ENCODE results near the gene ZNF778. TPM values are rescaled to one million over a fixed set of nuclear protein-coding genes. Genes with fewer than 3 reads are reported as not detected.

The ZNF778 gene
- total and polyA plus RNA-seq, 2 donors (not counting 1 experiment from before 2014, with no cell fraction given) = 2.2 to 13.4 TPM

DNA sequence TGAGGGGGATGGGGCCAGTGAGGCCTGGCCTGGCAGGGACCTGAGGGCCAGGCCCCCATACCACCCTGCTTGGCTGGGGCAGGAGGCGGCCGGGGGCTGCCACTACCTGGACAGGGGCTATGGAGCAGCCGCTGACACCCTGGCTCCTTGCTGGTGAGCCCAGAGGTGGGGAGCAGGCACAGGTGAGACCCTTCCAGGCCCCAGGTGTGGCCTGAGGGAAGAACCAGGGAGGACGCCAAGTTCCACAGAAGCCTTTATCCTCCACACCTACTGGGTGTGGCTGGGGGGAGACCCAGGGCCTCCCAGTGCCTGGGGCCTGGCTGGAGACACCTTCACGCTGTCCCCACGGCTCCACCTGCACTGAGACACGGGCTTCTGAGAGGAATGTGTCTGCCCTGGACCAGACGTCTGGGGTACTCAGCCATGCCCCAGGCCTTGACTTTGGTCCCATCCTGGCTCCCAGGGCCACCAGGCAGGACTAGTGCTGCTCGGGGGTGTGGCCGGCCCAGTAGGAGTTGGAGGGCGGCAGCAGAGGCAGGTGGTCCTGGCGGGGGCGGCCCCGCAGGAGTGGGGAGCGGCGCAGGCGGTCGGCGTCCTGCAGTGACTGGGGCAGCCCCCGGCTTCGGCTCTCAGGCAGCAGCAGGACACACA is 21.9 kb upstream of the ZNF778 start:
- H3K79me2 ChIP-seq (ENCODE audit: control insufficient read depth, insufficient read depth, low read length) = no peaks in the 10 kb centered on the region
- intact Hi-C loops (cut with micrococcal nuclease) = no loop called here

DNA sequence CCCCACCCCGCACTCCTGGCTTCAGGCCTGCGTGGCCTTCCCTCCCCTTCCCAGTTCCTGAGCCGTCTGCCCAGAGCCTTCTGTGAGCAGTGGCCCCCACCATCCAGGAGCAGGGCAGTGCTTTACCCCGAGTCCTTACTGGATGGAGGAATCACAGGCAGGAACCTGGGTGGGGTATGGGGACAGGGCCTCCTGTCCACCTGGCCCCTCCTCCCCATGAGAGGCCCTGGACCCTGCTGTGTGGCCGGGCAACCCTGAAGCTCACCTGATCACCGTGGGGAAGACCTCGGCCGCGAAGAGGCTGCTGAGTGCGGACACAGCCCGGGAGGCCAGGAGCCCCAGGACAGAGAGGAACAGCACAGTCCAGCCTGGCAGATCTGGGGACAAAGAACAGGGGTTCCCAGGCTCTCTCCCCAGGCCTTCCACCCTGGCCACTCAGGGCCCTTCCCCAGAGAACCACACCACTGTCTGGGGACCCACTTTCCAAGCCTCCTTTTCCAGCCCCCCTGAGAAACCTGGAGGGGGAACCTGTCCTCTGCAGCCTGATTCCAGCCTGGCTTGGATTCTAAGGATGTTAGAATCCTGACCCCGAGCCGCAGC is 20.4 kb upstream of the ZNF778 start:
- Histone ChIP-seq H3K27me3 (replicated peaks in 1 of 4; ENCODE audit: control extremely low read depth in 1 of 4, control insufficient read depth in 3 of 4, insufficient read depth in 4 of 4, low read length in 3 of 4) (peaks cover 0 to 36% (median 9%) of the 10 kb centered on the region in 4 experiments), H3K79me2 (ENCODE audit: control insufficient read depth, insufficient read depth, low read length) (no peaks in the 10 kb centered on the region), H4K20me1 (ENCODE audit: control insufficient read depth, insufficient read depth, low read length, poor library complexity, severe bottlenecking) (no peaks in the 10 kb centered on the region), H3K9ac (ENCODE audit: low read length) (no peak overlapping the region), H3K27ac (ENCODE audit: low read length in 2 of 2) (no peak overlapping the region), H3K4me2 (replicated peaks; ENCODE audit: low read depth, low read length, poor library complexity, severe bottlenecking) (no peak overlapping the region), H3K4me1 (ENCODE audit: control insufficient read depth in 2 of 2, insufficient read depth in 2 of 2, low read length in 2 of 2) (peaks cover 12 to 15% of the 10 kb centered on the region in 2 donors), H3K9me3 (ENCODE audit: control extremely low read depth in 1 of 3, control insufficient read depth in 2 of 3, insufficient read depth in 1 of 3, low read length in 2 of 3) (peaks cover 0 to 23% (median 0%) of the 10 kb centered on the region in 3 donors), H3K4me3 (ENCODE audit: control extremely low read depth in 1 of 5, extremely low read depth in 1 of 5, insufficient read depth in 1 of 5, low read depth in 2 of 5, low read length in 4 of 5) (no peak overlapping the region), H2AFZ (ENCODE audit: insufficient read depth, low read depth, low read length, poor library complexity, severe bottlenecking) (no peak overlapping the region), H3K36me3 (replicated peaks in 1 of 2; ENCODE audit: control extremely low read depth in 1 of 2, control insufficient read depth in 1 of 2, extremely low read depth in 1 of 2, insufficient read depth in 2 of 2, low read length in 1 of 2) (no peaks in the 10 kb centered on the region)
- 83% methylated on average over 12 of the region's 13 CpGs for WGBS (ENCODE audit: insufficient coverage)
- intact Hi-C loops (cut with micrococcal nuclease) = no loop called here
- ChIA-PET POLR2A (no interaction called here), CTCF (no interaction called here)
- no peak for ATAC-seq (ENCODE audit: low read depth)
- peaks cover 7% of the 10 kb centered on the region for H3K4me1 Mint-ChIP-seq
- TF ChIP-seq, protein P1, sequence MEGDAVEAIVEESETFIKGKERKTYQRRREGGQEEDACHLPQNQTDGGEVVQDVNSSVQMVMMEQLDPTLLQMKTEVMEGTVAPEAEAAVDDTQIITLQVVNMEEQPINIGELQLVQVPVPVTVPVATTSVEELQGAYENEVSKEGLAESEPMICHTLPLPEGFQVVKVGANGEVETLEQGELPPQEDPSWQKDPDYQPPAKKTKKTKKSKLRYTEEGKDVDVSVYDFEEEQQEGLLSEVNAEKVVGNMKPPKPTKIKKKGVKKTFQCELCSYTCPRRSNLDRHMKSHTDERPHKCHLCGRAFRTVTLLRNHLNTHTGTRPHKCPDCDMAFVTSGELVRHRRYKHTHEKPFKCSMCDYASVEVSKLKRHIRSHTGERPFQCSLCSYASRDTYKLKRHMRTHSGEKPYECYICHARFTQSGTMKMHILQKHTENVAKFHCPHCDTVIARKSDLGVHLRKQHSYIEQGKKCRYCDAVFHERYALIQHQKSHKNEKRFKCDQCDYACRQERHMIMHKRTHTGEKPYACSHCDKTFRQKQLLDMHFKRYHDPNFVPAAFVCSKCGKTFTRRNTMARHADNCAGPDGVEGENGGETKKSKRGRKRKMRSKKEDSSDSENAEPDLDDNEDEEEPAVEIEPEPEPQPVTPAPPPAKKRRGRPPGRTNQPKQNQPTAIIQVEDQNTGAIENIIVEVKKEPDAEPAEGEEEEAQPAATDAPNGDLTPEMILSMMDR (IDR thresholded peaks at IDR 0.05) = no peak
- TF ChIP-seq EZH2 (IDR thresholded peaks at IDR 0.05; ENCODE audit: borderline replicate concordance, insufficient read depth, low read depth, low read length, poor library complexity, severe bottlenecking) = no peak
- no peak overlapping the region for H3K27ac Mint-ChIP-seq
- no peaks in the 10 kb centered on the region for H3K9me3 Mint-ChIP-seq (ENCODE audit: insufficient read depth)
- DNase-seq = no peak
- H3K27me3 Mint-ChIP-seq = peaks cover 9% of the 10 kb centered on the region
- no peak overlapping the region for H3K4me3 Mint-ChIP-seq

More for the DNA sequence above, 21.9 kb upstream of the ZNF778 start:
- peaks cover 9 to 11% of the 10 kb centered on the region in 2 donors for H3K4me1 ChIP-seq (ENCODE audit: control insufficient read depth in 2 of 2, insufficient read depth in 2 of 2, low read length in 2 of 2)
- no peaks in the 10 kb centered on the region for H3K36me3 ChIP-seq (replicated peaks in 1 of 2; ENCODE audit: control extremely low read depth in 1 of 2, control insufficient read depth in 1 of 2, extremely low read depth in 1 of 2, insufficient read depth in 2 of 2, low read length in 1 of 2)
- Mint-ChIP-seq H3K9me3 (ENCODE audit: insufficient read depth) (no peaks in the 10 kb centered on the region), H3K27me3 (peaks cover 6% of the 10 kb centered on the region), H3K4me1 (peaks cover 7% of the 10 kb centered on the region), H3K4me3 (no peak overlapping the region), H3K27ac (no peak overlapping the region)
- peaks cover 0 to 22% (median 0%) of the 10 kb centered on the region in 3 donors for H3K9me3 ChIP-seq (ENCODE audit: control extremely low read depth in 1 of 3, control insufficient read depth in 2 of 3, insufficient read depth in 1 of 3, low read length in 2 of 3)
- H3K27ac ChIP-seq (ENCODE audit: low read length in 2 of 2) = no peak overlapping the region
- H4K20me1 ChIP-seq (ENCODE audit: control insufficient read depth, insufficient read depth, low read length, poor library complexity, severe bottlenecking) = no peaks in the 10 kb centered on the region
- no peak overlapping the region for H3K4me3 ChIP-seq (ENCODE audit: control extremely low read depth in 1 of 5, extremely low read depth in 1 of 5, insufficient read depth in 1 of 5, low read depth in 2 of 5, low read length in 4 of 5)
- peaks cover 0 to 36% (median 8%) of the 10 kb centered on the region in 4 experiments for H3K27me3 ChIP-seq (replicated peaks in 1 of 4; ENCODE audit: control extremely low read depth in 1 of 4, control insufficient read depth in 3 of 4, insufficient read depth in 4 of 4, low read length in 3 of 4)
- H2AFZ ChIP-seq (ENCODE audit: insufficient read depth, low read depth, low read length, poor library complexity, severe bottlenecking) = no peak overlapping the region
- no peak for ATAC-seq (ENCODE audit: low read depth)
- ChIA-PET POLR2A (no interaction called here), CTCF (no interaction called here)
- no peak overlapping the region for H3K9ac ChIP-seq (ENCODE audit: low read length)
- 94% methylated on average over 20 of the region's 21 CpGs for WGBS (ENCODE audit: insufficient coverage)
- H3K4me2 ChIP-seq (replicated peaks; ENCODE audit: low read depth, low read length, poor library complexity, severe bottlenecking) = no peak overlapping the region
- DNase-seq = no peak
- TF ChIP-seq EZH2 (IDR thresholded peaks at IDR 0.05; ENCODE audit: borderline replicate concordance, insufficient read depth, low read depth, low read length, poor library complexity, severe bottlenecking) = no peak
- TF ChIP-seq, protein P1 (IDR thresholded peaks at IDR 0.05) = no peak

Data from B cell (primary cell).